GM12878 (cell line): ENCODE measurements around the gene MAD1L1. TPM values are rescaled to one million over a fixed set of nuclear protein-coding genes. Genes with fewer than 3 reads are reported as not detected.

ENCODE experiments used
- ATAC-seq: fragments of 200-7000 bp; cut with Tn5 transposase; 3 replicates; pipeline ENCODE4 v1.9.1; 2020; ENCODE audit warnings: mild to moderate bottlenecking, moderate library complexity
- BruUV-seq: library from RNA; stranded (reverse); fragments of 400-500 nt; replicated peaks from 2 replicates; lab custom pipeline; 2021; lab: Mats Ljungman, UMichigan
- CTCF ChIA-PET: fragments of 300-600 bp; sonication (Branson Sonifier 250); formaldehyde crosslinking; extraction: SDS; loops from one replicate; lab custom pipeline; 2021; ENCODE audit warnings: inconsistent platforms; lab: Yijun Ruan, JAX
- POLR2A ChIA-PET: fragments of 350-600 bp; formaldehyde crosslinking; extraction: SDS; loops from one replicate; lab custom pipeline; 2021; ENCODE audit warnings: inconsistent platforms; lab: Charles Lee
- RAD21 ChIA-PET: fragments of 300-600 bp; sonication (Branson Sonifier 250); formaldehyde crosslinking; loops from one replicate; lab custom pipeline; 2023; ENCODE audit warnings: antibody characterized with exemption; ENCODE audit not compliant: unreplicated experiment; lab: Charles Lee
- SMC1A ChIA-PET: fragments of 300-600 bp; sonication (Branson Sonifier 250); formaldehyde crosslinking; loops from one replicate; lab custom pipeline; 2023; ENCODE audit not compliant: unreplicated experiment, uncharacterized antibody; lab: Charles Lee
- DNase-seq: peaks from one replicate; pipeline ENCODE4 v3.0.0-alpha.2; 2011; ENCODE audit warnings: low read depth, low spot score
- FAIRE-seq: peaks from 3 replicates; lab custom pipeline; 2011; peaks lifted over from hg19 to GRCh38; lab: Jason Lieb, UNC
- H2AFZ ChIP-seq: 2 replicates; pipeline ENCODE4 v1.6.0; 2011; ENCODE audit warnings: low read depth, low read length, control low read depth; ENCODE audit not compliant: control insufficient read depth
- H3K27ac ChIP-seq: 2 replicates; pipeline ENCODE4 v1.5.1; 2011; ENCODE audit warnings: control low read depth; ENCODE audit not compliant: control insufficient read depth, insufficient read depth
- H3K27me3 ChIP-seq, 2 experiments: replicated peaks in 1 of 2; 2 replicates each; pipeline versions ENCODE4 v1.6.0 to v1.6.1; 2011; ENCODE audit warnings: low read length in 1 of 2; ENCODE audit not compliant: control insufficient read depth in 2 of 2, insufficient read depth in 2 of 2
- H3K36me3 ChIP-seq, 2 experiments: 2 replicates each; pipeline ENCODE4 v1.5.1; 2011; ENCODE audit warnings: low read length in 1 of 2; ENCODE audit not compliant: control insufficient read depth in 2 of 2, insufficient read depth in 2 of 2
- H3K4me1 ChIP-seq: 2 replicates; pipeline ENCODE4 v1.6.1; 2011; ENCODE audit warnings: mild to moderate bottlenecking, low read length, moderate library complexity, mixed read lengths; ENCODE audit not compliant: control insufficient read depth, insufficient read depth
- H3K4me2 ChIP-seq: 2 replicates; pipeline ENCODE4 v1.6.0; 2011; ENCODE audit warnings: control low read depth; ENCODE audit not compliant: control insufficient read depth, insufficient read depth
- H3K4me3 ChIP-seq: fragments of 200-600 bp; sonication (generic); 2 replicates; pipeline ENCODE4 v1.5.1; 2016
- H3K79me2 ChIP-seq: 2 replicates; pipeline ENCODE4 v1.6.0; 2011; ENCODE audit warnings: low read length; ENCODE audit not compliant: control insufficient read depth, insufficient read depth
- H3K9ac ChIP-seq: 2 replicates; pipeline ENCODE4 v1.8.0; 2011; ENCODE audit warnings: low read length, control low read depth, mixed read lengths; ENCODE audit not compliant: control insufficient read depth, insufficient read depth
- H3K9me3 ChIP-seq: replicated peaks from 3 replicates; pipeline ENCODE4 v1.5.1; 2011; ENCODE audit warnings: mild to moderate bottlenecking, low read length; ENCODE audit not compliant: control insufficient read depth, insufficient read depth
- H4K20me1 ChIP-seq: 2 replicates; pipeline ENCODE4 v1.6.0; 2011; ENCODE audit not compliant: control insufficient read depth, insufficient read depth
- ATF2 ChIP-seq: IDR thresholded peaks from 2 replicates; pipeline ENCODE4 v1.6.1; 2012; ENCODE audit warnings: low read length, inconsistent platforms
- BHLHE40 ChIP-seq, 2 experiments: fragments of 450-650 bp in 1 of 2; IDR thresholded peaks; 2 replicates each; pipeline ENCODE4 v1.6.1; 2011 to 2017; ENCODE audit warnings: low read depth in 2 of 2, borderline replicate concordance in 1 of 2, improper control_type of control experiment in 1 of 2, low read length in 1 of 2, mild to moderate bottlenecking in 1 of 2
- HDAC2 ChIP-seq: fragments of 200-600 bp; sonication (generic); IDR thresholded peaks from 2 replicates; pipeline ENCODE4 v1.6.1; 2017
- MEF2A ChIP-seq: IDR thresholded peaks from 2 replicates; pipeline ENCODE4 v1.6.1; 2011; ENCODE audit warnings: low read depth, mild to moderate bottlenecking, low read length, moderate library complexity; ENCODE audit not compliant: insufficient read depth
- MLLT1 ChIP-seq: fragments of 450-650 bp; IDR thresholded peaks from 2 replicates; pipeline ENCODE4 v1.6.1; 2016; ENCODE audit warnings: mild to moderate bottlenecking
- NFIC ChIP-seq: IDR thresholded peaks from 2 replicates; pipeline ENCODE4 v1.6.1; 2012; ENCODE audit warnings: low read depth, mild to moderate bottlenecking, inconsistent platforms, low read length, moderate library complexity
- NFYA ChIP-seq: IDR thresholded peaks from 2 replicates; pipeline ENCODE4 v1.6.1; 2011; ENCODE audit warnings: low read depth, mild to moderate bottlenecking, low read length, improper control_type of control experiment, borderline replicate concordance
- NFYB ChIP-seq: IDR thresholded peaks from 2 replicates; pipeline ENCODE4 v1.6.1; 2011; ENCODE audit warnings: low read depth, mild to moderate bottlenecking, low read length, improper control_type of control experiment, moderate library complexity; ENCODE audit not compliant: insufficient read depth
- TCF3 ChIP-seq: IDR thresholded peaks from 2 replicates; pipeline ENCODE4 v1.6.1; 2012; ENCODE audit warnings: low read depth, mild to moderate bottlenecking, low read length, borderline replicate concordance; ENCODE audit not compliant: insufficient read depth
- YBX1 ChIP-seq: fragments of 450-650 bp; IDR thresholded peaks from 2 replicates; pipeline ENCODE4 v1.6.1; 2016; ENCODE audit warnings: antibody characterized with exemption
- WGBS: methylation state at CpG from one replicate; pipeline ENCODE4 v1.1.6; 2016; ENCODE audit warnings: low lambda C conversion rate; ENCODE audit not compliant: insufficient replicate concordance, insufficient coverage; ENCODE audit errors: missing lambda C conversion rate; 5-methylcytosine and 5-hydroxymethylcytosine counted together
- in situ Hi-C: fragments of 300-500 bp; cut with MboI; formaldehyde crosslinking; loops from 9 replicates; pipeline ENCODE4 v1.14.3; 2018; ENCODE audit warnings: mixed read lengths
- intact Hi-C: fragments of 100-400 bp; cut with micrococcal nuclease; formaldehyde crosslinking; loops from one replicate; pipeline ENCODE4 v1.14.2; 2022; ENCODE audit not compliant: unreplicated experiment
- polyA plus RNA-seq, 11 experiments: library from polyadenylated mRNA; depleted of rRNA in 4 of 11; unstranded in 6 of 11; stranded (reverse) in 5 of 11; fragments of >200 nt; fragmentation: Nextera tagmentation in 4 of 11; fragmentation: Illumina TruSeq in 1 of 11; extraction: Ambion mirVana in 4 of 11; extraction: Trizol in 1 of 11; gene quantifications; 1 replicate in 1 of 11; 2 replicates in 10 of 11; pipeline versions ENCODE4 v1.2.1 to v1.2.3, GENCODE V29; 2011 to 2016; ENCODE audit warnings: inconsistent platforms in 2 of 11, missing spikeins in 2 of 11, low read depth in 1 of 11
- total RNA-seq, 4 experiments: library from RNA; depleted of rRNA in 3 of 4; stranded (reverse); fragments of >200 nt in 3 of 4; fragmentation: Illumina TruSeq in 1 of 4; extraction: Trizol in 1 of 4; gene quantifications; 2 replicates each; pipeline versions ENCODE4 v1.2.1 to v1.2.3, GENCODE V29; 2013 to 2021
- TF ChIP-seq, protein P1 (sequence below): fragments of 150-350 bp; IDR thresholded peaks from 2 replicates; pipeline ENCODE4 v1.6.1; 2016; ENCODE audit warnings: low read depth, low read length

Gene MAD1L1
- total and polyA plus RNA-seq, 10 of the 15 experiments (the other 5 are each of a cell fraction or from before 2014, with no cell fraction given), result 2.2 to 76.8 (median 38.3) TPM

GRCh38 chr7:2017481-2017891 is 215.3 kb downstream of the MAD1L1 start (continued):
- no peak for TF ChIP-seq NFIC

GRCh38 chr7:2016761-2017480 is 215.8 kb downstream of the MAD1L1 start:
- no peaks in the 10 kb centered on the region for H3K79me2 ChIP-seq
- WGBS, result 89% methylated on average over 29 of the region's 29 CpGs
- H3K4me3 ChIP-seq, result no peak overlapping the region
- intact Hi-C loops, result no loop called here
- H3K36me3 ChIP-seq, result peaks cover 0 to 1% of the 10 kb centered on the region in 2 experiments; a peak in 2 of 4 replicates
- H3K4me2 ChIP-seq, result no peak overlapping the region
- no TSS peak for BruUV-seq
- H3K27me3 ChIP-seq, result no peaks in the 10 kb centered on the region
- ATAC-seq (no peak), DNase-seq (no peak), FAIRE-seq (no peak)
- ChIA-PET CTCF (no interaction called here), POLR2A (no interaction called here), RAD21 (no interaction called here), SMC1A (no interaction called here)
- no peaks in the 10 kb centered on the region for H4K20me1 ChIP-seq
- in situ Hi-C loops, result no loop called here
- H3K27ac ChIP-seq, result no peak overlapping the region
- H3K9ac ChIP-seq, result no peak overlapping the region
- H2AFZ ChIP-seq, result no peak overlapping the region
- TF ChIP-seq MEF2A (no peak), ATF2 (no peak), BHLHE40 (IDR thresholded peaks at IDR 0.05; ENCODE audit: borderline replicate concordance in 1 of 2, low read depth in 2 of 2, low read length in 1 of 2) (no peak), YBX1 (no peak), MLLT1 (no peak), HDAC2 (no peak), NFYB (no peak), NFYA (no peak), TCF3 (no peak)
- TF ChIP-seq, protein P1, sequence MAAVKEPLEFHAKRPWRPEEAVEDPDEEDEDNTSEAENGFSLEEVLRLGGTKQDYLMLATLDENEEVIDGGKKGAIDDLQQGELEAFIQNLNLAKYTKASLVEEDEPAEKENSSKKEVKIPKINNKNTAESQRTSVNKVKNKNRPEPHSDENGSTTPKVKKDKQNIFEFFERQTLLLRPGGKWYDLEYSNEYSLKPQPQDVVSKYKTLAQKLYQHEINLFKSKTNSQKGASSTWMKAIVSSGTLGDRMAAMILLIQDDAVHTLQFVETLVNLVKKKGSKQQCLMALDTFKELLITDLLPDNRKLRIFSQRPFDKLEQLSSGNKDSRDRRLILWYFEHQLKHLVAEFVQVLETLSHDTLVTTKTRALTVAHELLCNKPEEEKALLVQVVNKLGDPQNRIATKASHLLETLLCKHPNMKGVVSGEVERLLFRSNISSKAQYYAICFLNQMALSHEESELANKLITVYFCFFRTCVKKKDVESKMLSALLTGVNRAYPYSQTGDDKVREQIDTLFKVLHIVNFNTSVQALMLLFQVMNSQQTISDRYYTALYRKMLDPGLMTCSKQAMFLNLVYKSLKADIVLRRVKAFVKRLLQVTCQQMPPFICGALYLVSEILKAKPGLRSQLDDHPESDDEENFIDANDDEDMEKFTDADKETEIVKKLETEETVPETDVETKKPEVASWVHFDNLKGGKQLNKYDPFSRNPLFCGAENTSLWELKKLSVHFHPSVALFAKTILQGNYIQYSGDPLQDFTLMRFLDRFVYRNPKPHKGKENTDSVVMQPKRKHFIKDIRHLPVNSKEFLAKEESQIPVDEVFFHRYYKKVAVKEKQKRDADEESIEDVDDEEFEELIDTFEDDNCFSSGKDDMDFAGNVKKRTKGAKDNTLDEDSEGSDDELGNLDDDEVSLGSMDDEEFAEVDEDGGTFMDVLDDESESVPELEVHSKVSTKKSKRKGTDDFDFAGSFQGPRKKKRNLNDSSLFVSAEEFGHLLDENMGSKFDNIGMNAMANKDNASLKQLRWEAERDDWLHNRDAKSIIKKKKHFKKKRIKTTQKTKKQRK, result no peak
- H3K9me3 ChIP-seq, result no peaks in the 10 kb centered on the region
- peaks cover 17% of the 10 kb centered on the region for H3K4me1 ChIP-seq
